Measurements from ENCODE around the gene CTNNA3.

DNA sequence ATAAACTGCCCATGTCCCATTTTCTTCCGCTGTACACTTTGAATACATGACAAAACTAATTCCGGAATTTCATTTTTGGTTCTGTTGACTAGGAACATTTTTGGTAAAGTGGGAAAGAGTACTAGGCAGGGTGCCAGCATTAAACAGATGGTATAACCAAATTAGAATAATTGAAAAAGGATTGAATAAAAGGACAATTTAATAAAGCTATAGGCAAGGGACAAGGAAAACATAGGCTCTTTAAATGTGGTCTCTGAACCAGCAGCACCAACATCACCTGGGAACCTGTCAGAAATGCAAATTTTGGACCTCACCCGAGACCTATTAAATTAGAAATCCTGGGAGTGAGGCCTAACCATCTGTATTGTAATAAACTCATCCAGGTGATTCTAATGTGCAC lies 393.3 kb downstream of the CTNNA3 start:
- TF ChIP-seq, protein P1, sequence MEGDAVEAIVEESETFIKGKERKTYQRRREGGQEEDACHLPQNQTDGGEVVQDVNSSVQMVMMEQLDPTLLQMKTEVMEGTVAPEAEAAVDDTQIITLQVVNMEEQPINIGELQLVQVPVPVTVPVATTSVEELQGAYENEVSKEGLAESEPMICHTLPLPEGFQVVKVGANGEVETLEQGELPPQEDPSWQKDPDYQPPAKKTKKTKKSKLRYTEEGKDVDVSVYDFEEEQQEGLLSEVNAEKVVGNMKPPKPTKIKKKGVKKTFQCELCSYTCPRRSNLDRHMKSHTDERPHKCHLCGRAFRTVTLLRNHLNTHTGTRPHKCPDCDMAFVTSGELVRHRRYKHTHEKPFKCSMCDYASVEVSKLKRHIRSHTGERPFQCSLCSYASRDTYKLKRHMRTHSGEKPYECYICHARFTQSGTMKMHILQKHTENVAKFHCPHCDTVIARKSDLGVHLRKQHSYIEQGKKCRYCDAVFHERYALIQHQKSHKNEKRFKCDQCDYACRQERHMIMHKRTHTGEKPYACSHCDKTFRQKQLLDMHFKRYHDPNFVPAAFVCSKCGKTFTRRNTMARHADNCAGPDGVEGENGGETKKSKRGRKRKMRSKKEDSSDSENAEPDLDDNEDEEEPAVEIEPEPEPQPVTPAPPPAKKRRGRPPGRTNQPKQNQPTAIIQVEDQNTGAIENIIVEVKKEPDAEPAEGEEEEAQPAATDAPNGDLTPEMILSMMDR (IDR thresholded peaks at IDR 0.05; ENCODE audit: extremely low read depth in 1 of 2, insufficient read depth in 1 of 2, low read depth in 1 of 2, low read length in 2 of 2): no peak
- no peak for TF ChIP-seq EZH2 (IDR thresholded peaks at IDR 0.05; ENCODE audit: borderline replicate concordance, low read depth, low read length, severe bottlenecking)
